Stimulated activated CD8-positive, alpha-beta memory T cell treated with anti-CD3 and anti-CD28 coated beads, Interleukin-15, amount 100 ng/mL, for 24 hours (primary cell): Measurements from ENCODE around the gene SNU13.
"Not testable (repeated sequence)": the region's sequence is repeated elsewhere in the genome, so short reads cannot be mapped to it uniquely, and the experiment has no call there.

Source experiments
- DNase-seq: peaks from one replicate; pipeline ENCODE4 v3.0.0-alpha.2; 2020; ENCODE audit warnings: low read depth

The SNU13 gene

DNA sequence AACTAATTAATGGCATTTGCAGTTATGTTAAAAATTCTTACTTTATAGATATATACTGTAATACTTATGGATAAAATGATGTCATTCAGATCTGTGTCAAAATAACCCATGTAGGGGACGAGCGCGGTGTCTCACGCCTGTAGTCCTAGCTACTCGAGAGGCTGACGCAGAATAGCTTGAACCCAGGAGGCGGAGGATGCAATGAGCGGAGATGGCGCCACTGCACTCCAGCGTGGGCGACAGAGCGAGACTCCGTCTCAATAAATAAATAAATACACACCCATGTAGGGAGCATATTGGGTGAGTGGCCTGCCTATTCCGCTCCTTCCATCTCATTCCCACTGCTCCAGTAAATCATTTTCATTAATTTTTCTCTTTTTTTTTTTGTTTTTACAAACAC, 7.1 kb downstream of the SNU13 start:
- no peak for DNase-seq

DNA sequence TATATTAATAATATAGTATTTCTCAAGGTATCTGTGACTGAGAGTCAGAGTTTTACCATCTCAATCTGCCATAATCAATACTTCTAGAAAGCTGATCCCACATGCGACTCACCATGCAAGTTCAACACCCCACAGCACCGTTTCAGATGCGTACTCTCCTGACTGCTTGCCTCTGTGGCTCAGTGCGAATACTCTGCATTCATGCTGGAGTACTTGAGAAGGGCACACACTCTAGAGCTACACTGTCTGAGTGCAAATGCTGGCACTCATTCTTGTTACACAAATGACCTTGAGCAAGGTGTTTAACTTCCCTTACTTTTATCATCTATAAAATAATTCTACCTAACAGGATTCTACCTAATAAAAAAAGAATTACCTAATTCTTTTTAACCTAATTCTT, 12.5 kb downstream of the SNU13 start:
- DNase-seq = no peak

GRCh38 chr22:41674846-41675340, 13.8 kb downstream of the SNU13 start:
- no peak for DNase-seq

DNA sequence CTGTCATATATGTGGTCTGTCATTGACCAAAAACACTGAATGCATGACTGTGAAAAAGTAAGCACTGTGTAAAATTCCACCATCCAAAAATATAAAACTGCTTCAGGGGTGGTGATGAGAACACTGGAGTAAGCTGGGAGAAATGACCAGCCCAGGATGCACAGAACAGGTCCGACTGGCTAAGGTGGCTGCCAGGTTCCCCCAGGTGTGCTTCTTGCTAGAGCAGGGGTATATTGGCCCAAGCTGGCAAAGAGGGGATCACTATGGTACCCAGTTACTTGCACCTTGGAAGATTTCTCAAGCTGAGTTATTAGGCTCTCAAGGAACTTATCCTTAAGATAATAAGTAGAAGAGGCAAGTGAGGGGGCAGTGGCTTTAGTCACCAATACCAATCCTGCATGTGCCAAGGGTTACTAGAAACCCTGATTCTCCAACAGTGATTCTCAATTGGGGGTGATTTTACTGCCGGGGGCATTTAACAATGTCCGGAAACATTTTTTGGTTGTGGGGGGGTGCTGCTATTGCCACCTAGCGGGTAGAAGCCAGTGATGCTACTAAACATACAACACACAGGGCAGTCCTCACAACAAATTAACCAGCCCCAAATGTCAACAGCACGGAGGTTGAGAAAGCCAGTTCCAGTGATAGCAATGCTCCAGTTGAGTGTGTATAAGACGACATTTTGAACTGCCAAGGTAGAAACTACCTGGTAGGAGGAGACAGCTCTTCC, 15.7 kb downstream of the SNU13 start:
- no peak for DNase-seq

DNA sequence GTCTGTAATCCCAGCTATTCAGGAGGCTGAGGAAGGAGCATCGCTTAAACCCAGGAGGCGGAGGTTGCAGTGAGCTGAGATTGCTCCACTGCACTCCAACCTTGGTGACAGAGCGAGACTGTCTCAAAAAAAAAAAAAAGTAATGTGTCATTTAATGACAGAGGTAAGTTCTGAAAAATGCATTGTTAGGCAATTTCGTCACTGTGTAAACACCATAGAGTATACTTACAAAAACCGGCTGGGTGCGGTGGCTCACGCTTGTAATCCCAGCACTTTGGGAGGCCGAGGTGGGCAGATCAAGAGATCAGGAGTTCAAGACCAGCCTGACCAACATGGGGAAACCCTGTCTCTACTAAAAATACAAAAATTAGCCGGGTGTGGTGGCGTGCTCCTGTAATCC, 16.6 kb downstream of the SNU13 start:
- not testable (repeated sequence) for DNase-seq

GRCh38 chr22:41668971-41669911, 19.4 kb downstream of the SNU13 start:
- DNase-seq = no peak

DNA sequence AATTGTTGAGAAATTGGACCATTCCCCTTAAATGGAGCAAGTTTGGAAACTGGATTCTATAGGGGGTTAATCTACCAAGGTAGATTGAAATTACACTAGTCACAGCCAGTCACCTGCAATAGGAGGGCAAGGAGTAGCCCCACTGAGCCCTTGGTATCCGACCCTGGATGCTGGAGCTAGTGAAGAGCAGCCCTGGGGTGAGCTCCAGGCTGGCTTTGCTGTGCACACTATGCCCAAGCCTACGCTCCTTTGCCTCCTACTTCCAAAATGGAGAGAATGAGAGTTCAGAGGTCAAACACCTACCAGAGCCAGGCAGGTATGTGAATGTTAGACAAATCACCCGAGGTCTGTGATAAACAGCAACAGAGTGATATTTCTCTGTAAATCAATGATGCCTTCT, 23.7 kb downstream of the SNU13 start:
- DNase-seq = no peak

- DNase-seq = no peak
These were observed 24.2 kb downstream of the SNU13 start for GRCh38 chr22:41664490-41664889.

- DNase-seq = not testable (repeated sequence)
These were observed 25.1 kb downstream of the SNU13 start for GRCh38 chr22:41663594-41663993.

DNA sequence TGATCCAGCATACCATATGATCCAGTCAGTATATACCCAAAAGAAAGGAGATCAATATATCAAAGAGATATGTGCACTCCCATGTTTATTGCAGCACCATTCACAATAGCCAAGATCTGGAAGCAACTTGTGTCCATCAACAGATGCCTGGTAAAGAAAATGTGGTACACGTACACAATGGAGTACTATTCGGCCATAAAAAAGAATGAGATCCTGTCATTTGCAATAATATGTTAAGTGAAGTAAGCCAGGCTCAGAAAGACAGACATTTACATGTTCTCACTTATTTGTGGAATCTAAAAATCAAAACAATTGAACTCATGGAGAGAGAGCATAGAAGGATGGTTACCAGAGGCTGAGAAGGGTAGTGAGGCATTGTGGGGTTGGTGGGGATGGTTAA, 27.0 kb downstream of the SNU13 start:
- no peak for DNase-seq

DNA sequence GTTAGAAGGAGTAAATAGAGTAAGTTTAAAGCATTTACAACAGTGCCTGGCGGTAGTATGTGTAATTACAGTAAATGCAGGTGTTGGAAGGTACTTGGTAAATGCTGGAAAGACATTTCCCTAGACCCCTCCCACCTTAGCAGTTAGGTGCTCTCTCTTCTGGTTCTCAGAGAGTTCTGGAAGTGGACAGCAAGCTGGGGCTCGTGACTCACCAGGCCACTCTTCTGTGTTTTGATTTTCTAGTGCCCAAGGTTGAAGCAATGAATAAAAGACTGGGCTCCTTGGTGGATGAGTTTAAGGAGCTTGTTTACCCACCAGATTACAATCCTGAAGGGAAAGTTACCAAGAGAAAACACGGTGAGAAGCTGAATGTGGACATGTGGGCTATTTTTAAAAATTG, 27.6 kb downstream of the SNU13 start:
- no peak for DNase-seq

GRCh38 chr22:41660416-41660815, 28.3 kb downstream of the SNU13 start:
- no peak for DNase-seq

- no peak for DNase-seq
These were observed 28.7 kb downstream of the SNU13 start for GRCh38 chr22:41659941-41660340.

DNA sequence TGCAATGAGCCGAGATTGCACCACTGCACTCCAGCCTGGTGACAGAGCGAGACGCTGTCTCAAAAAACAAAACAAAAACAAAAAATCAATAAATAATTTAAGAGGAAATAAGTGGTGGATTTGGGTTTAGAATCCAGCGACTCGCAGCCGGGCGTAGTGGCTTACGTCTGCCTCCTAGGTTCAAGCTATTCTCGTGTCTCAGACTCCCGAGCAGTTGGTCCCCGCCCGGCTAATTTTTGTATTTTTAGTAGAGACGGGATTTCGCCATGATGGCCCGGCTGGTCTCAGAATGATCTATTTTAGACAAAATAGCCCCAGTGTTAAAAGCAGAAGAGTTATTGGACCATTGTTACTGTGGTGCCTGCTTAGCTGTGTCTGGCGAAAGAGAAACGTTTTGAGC, 29.8 kb downstream of the SNU13 start:
- DNase-seq = no peak

DNA sequence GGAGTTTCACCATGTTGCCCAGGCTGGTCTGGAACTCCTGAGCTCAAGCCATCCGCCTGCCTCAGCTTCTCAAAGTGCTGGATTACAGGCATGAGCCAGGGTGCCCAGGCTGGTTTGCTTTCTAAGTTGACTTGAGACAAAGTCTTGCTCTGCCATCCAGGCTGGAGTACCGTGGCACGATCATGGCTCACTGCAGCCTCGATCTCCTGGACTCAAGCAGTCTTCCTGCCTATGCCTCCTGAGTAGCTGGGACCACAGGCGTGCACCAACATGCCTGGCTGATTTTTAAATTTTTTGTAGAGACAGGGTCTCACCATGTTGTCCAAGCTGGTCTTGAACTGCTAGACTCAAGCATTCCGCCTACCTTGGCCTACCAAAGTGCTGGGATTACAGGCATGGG, 31.0 kb downstream of the SNU13 start:
- no peak for DNase-seq

GRCh38 chr22:41656556-41656955, 32.1 kb downstream of the SNU13 start:
- DNase-seq = no peak

DNA sequence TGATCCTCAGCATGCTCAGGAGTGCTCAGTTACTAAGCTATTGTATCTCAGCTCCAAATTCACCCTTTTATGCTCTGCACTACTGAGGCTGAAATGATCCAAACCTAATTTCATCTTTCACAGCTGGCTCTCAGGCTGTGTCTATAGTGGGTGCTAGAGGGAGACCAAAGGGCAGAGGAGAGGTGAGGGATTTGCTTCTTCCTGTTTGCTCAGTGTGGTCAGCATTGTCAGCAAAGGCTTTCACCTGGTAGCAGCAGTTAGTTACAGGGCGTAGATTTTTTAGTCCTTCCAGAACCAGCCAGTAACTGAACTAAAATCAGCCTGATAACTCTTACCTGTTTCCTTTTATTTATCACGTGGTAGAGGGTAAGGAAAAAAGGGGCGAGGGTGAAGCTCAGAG, 34.3 kb downstream of the SNU13 start:
- DNase-seq = no peak

GRCh38 chr22:41650821-41651220, 37.8 kb downstream of the SNU13 start:
- no peak for DNase-seq

DNA sequence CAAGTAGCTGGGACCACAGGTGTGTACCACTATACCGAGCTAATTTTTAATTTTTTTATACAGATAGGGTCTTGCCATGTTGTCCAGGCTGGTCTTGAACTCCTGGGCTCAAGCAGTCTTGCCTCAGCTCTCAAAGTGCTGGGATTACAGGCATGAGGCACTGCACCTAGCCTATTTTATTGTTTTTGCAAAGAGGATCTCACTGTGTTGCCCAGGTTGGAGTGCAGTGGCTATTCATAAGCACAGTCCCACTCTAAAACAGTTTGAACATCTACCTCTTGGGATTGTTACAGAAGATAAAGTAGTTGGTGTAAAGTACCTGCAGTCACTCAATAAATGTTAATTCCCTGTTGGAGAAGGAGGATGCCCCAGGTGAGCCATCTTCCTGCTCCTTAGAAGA, 38.4 kb downstream of the SNU13 start:
- no peak for DNase-seq

GRCh38 chr22:41648432-41648831, 40.2 kb downstream of the SNU13 start:
- no peak for DNase-seq

GRCh38 chr22:41647771-41648170, 40.9 kb downstream of the SNU13 start:
- DNase-seq = no peak

- no peak for DNase-seq
These were observed 46.1 kb downstream of the SNU13 start for GRCh38 chr22:41642331-41643110.
